NCI-H2171 (cell line): ENCODE measurements around the gene ZNF330.
"Not testable (repeated sequence)": the region's sequence is repeated elsewhere in the genome, so short reads cannot be mapped to it uniquely, and the experiment has no call there.

Source experiments
- DNase-seq: peaks from one replicate; lab custom pipeline; 2025; lab: John Stamatoyannopoulos, UW

Gene ZNF330

GRCh38 chr4:141220691-141221659, at the start of gene ZNF330:
TSS of gene ZNF330 (plus strand) at chr4:141220895. CDS start at chr4:141222372, 1,477 bp downstream.
- DNase-seq: peak; percentile 37

- DNase-seq: no peak
Measured at GRCh38 chr4:141174457-141174856, 46.2 kb upstream of the ZNF330 start.

- no peak for DNase-seq
Measured at GRCh38 chr4:141177171-141177570, 43.5 kb upstream of the ZNF330 start.

GRCh38 chr4:141179474-141180373, 41.0 kb upstream of the ZNF330 start:
- no peak for DNase-seq

GRCh38 chr4:141180991-141181761, 39.5 kb upstream of the ZNF330 start:
- DNase-seq: no peak

- DNase-seq: not testable (repeated sequence)
Measured at GRCh38 chr4:141183491-141183890, 37.2 kb upstream of the ZNF330 start.

GRCh38 chr4:141192564-141192963, 28.1 kb upstream of the ZNF330 start:
- no peak for DNase-seq

- DNase-seq: no peak
Measured at GRCh38 chr4:141193516-141194034, 27.1 kb upstream of the ZNF330 start.

- DNase-seq: no peak
Measured at GRCh38 chr4:141195095-141195707, 25.5 kb upstream of the ZNF330 start.

- no peak for DNase-seq
Measured at GRCh38 chr4:141196227-141196933, 24.3 kb upstream of the ZNF330 start.

GRCh38 chr4:141207961-141208360, 12.7 kb upstream of the ZNF330 start:
- no peak for DNase-seq

GRCh38 chr4:141210168-141210567, 10.5 kb upstream of the ZNF330 start:
- no peak for DNase-seq

- no peak for DNase-seq
Measured at GRCh38 chr4:141213550-141213991, 7.1 kb upstream of the ZNF330 start.

GRCh38 chr4:141215030-141215429, 5.7 kb upstream of the ZNF330 start:
- DNase-seq: no peak

- DNase-seq: no peak
Measured at GRCh38 chr4:141216002-141216761, 4.5 kb upstream of the ZNF330 start.

- no peak for DNase-seq
Measured at GRCh38 chr4:141220271-141220670, 424 bp upstream of the ZNF330 start.

- DNase-seq: no peak
Measured at GRCh38 chr4:141223418-141223817, 2.7 kb downstream of the ZNF330 start.

- DNase-seq: not testable (repeated sequence)
Measured at GRCh38 chr4:141227280-141227679, 6.6 kb downstream of the ZNF330 start.

- no peak for DNase-seq
Measured at GRCh38 chr4:141229408-141230101, 8.9 kb downstream of the ZNF330 start.
